ENCODE data around the gene ADAMTS6.

- TF ChIP-seq MTF1 (CRISPR knock-in tag; IDR thresholded peaks at IDR 0.05) (no peak), ZNF318 (CRISPR knock-in tag; IDR thresholded peaks at IDR 0.05) (no peak), REST (IDR thresholded peaks at IDR 0.05; ENCODE audit: borderline replicate concordance in 1 of 2, low read depth in 1 of 2, low read length in 2 of 2) (no peak), HOXD1 (CRISPR knock-in tag; IDR thresholded peaks at IDR 0.05) (no peak), ZBTB49 (CRISPR knock-in tag; IDR thresholded peaks at IDR 0.05; ENCODE audit: borderline replicate concordance) (no peak)
These were observed 237.7 kb downstream of the ADAMTS6 start for GRCh38 chr5:65244031-65244430.
